HG02852 (cell line): Measurements from ENCODE around the gene ABCA4.

Source experiments
- ATAC-seq: cut with Tn5 transposase; IDR thresholded peaks from one replicate; pipeline ENCODE4 v1.9.1; 2021; ENCODE audit warnings: mild to moderate bottlenecking, moderate library complexity; ENCODE audit not compliant: unreplicated experiment

ABCA4 gene

DNA sequence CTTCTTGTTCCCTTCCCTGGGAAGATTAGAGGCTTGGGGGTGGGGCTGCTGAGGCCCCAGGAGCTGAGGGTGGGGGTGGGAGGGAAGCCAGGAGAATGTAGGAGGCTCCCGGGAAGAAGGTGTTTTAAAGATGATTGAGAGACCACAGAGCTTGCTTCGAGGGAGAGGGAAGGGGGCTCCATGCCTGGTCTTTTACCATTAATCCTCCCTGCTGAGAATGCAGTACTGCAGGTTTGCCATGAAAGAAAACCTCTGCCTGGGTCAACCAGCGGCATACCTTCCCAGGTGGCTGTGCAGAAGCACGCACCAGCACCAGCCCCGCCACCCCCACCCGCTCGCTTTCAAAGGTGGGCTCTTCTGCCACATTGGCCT is 15.4 kb downstream of the ABCA4 start:
- ATAC-seq = no peak

DNA sequence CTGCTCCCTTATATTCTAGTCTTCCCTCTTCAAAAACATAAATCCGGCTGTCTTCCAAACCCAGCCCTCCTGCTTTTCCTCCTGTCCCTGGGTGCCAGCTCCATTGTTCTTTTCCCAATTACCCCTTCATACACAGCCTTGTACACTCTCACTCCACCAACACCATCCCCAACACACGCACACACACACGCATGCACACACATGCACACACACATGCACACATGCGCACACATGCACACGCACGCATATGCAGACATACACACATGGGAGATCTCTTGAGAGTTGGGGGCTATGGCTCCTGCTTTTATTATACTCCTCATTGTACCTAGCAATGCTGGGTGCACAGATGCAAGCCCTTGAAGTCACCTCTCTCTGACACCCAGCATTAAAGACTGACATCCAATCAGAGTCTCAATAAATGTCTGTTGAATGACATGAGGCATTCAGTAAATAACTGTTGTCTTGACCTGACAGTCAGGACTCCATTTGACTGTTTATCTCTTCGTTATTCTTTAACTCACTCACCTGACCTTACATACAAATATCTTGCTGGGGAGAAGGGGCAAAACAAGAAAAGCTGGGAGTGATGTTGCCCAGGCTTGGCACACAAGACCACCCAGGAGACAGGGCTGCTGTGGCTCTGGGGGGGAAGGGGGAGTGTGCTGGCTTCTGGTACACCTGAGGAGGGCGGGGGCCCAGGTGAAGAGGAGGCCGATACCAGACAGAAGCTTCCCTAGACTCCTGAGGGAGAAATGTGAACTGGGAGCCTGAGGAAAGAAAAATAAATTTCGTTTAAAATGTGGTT is 16.0 kb downstream of the ABCA4 start:
- ATAC-seq = no peak

DNA sequence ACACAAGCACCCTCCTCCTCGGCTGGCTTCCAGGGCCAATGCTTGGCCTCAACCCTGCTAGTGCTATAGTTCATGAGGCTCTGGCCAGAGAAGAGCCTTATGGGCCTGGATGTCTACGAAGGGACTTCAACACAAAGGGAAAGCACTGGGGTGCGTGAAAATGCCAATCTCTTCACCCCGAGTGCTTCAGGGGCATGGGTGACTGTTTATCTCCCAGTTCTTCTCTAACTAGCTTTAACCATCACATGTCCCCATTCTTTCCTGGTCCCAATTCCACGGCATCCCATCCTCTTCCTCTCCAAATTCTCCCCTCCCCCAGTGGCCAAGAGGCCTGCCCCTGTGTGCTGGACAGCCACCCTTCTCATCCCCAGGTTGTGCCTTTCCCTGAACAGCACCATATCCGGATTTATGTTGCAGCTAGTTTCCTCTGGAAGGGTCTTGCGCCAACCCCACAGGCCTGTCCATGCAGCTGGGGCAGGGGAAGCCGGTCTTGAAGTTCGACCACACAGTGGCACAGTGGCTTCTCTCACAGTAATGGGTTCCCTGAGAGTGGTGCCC is 16.7 kb downstream of the ABCA4 start:
- no peak for ATAC-seq

DNA sequence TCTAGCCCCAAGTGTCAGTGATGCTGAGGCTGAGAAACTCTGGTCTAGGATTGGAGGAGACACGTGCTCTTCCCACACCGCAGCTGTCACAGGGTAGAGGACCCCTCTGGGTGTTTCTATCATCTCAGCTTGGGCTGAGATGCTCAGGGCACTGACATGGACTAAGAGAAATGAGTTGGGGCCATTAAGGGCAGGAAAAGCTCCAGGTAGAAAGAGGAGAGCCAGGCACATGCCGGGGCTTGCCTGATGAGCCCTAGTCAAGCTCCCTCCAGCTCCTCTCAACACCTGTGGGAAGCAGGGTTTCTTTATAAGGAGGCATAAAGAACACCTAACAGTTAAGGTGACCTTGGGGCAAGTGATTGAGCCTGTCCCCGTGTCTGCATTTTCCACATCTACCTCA is 17.3 kb downstream of the ABCA4 start:
- no peak for ATAC-seq

DNA sequence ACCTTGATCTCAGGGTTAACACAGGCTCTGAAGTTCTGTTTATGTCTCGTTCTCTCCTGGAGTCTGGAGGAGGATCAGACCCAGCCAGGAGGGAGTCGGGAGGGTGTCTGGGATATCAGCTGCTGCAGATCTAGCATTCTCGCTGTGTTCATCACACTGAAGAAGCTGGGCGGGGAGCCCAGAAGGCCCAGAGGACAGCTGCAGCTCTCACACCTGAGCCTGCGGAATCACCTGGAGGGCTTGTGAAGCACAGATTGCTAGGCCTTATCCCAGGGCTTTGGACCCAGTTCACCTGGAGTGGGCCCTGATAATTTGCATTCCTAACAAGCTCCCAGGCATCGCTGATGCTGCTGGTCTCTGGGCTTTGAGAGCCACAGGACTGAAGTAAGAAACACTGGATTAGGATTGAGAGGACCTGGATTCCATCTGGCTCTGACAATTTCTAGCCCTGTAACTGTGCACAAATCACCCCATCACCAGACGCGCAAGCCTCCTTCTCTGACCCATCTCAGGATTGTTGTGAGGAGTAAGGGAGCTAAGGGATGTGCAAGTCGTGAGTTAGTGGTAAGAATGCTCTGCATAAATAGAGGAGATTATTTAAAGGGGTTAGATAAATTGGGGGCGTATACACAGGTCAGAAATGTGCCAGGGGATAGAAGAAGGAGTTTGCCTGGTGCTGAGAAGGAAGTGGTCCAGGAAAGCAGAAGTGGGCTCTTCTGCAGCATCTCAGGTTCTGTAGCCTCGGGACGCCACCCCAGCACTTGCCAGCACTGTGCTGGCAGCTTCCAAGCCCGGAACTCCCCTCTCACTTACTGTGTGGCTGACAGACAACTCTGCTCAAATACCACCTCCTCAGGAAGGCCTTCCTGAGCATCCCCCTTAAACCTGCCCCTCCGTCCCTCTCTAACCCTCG is 19.1 kb downstream of the ABCA4 start:
- no peak for ATAC-seq

DNA sequence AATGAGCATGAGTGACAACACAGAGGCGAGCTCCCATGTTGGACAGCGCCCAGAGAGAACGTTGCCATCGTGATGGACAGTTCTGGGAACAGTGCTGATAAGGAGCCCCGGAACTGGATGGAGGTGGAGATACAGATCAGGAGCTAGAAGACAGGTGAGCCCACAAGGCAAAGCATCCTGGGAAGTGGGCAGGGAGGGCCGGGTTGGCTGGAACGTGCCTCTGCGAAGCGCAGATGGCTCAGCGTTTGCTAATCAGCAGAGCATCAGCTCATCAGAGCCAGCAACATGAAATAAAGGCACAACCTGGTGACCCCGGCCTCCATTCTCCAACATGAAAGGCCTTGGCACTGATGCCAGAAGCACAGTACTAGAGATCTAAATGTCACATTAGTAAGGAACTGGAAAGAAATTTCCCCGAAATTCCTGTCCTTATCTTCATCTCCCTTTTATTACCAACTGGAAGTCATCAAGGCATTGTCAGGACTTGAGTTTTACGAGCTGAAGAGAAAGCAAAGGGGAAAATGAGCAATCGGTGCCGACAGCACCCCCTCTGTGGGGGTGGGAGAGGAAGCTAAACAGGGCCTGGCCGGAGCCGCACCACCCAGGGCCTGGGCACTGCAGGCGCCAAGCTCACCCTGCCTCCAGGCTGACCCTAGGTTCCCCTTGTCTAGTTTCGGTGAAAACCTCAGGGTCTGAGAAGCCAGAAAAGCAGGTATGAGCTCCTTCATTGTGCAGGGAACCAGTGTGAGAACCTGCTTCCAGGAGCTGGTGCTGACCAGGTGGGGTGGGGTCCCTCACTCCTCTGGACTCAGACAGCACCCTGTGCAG is 19.9 kb downstream of the ABCA4 start:
- no peak for ATAC-seq

DNA sequence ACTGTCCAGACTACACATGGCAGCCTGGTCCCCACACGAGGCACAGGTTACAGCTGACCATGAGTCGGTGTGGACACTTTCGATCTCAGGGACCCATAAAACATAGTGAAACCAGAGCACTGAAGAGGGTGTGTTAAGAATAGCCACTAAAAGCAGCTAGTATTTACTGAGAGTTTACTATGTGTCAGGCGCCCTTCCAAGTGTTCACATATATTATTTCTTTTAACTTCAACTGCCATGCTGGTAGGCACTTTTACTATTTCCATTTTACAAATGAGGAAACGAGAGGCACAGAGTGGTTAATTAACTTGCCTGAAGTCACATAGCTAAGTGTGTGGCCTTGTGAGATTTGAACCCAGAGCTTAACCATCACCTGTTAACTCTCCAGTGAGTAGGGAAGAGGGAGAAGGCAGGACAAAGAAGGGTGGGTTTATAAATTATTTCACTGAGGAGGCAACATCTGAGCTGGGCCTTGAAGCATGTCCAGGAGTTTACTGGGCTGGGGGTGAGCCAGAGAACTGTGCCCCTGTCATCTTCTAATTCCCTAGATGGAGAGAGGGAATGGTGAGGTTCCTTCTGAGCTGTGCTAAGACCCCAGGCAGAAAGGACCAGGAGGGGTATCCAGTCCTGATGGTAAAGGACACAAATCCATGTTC is 20.7 kb downstream of the ABCA4 start:
- ATAC-seq = no peak

DNA sequence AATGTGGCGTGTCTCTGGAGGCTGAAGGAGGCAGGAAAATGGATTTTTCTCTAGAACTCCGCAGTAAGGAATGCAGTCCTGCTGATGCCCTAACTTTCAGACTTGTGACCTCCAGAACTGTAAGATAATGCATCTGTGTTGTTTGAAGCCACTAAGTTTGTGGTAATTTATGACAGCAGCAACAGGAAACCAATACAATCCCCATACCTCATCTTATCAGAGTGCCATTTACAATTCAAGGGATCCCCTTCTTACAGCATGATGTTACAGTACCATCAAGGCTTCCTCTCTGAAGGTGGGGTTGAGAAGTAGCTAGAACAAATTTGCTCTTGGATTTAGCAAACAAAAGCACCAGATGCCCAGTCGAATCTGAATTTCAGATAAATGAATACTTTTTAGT is 21.6 kb downstream of the ABCA4 start:
- ATAC-seq = no peak

DNA sequence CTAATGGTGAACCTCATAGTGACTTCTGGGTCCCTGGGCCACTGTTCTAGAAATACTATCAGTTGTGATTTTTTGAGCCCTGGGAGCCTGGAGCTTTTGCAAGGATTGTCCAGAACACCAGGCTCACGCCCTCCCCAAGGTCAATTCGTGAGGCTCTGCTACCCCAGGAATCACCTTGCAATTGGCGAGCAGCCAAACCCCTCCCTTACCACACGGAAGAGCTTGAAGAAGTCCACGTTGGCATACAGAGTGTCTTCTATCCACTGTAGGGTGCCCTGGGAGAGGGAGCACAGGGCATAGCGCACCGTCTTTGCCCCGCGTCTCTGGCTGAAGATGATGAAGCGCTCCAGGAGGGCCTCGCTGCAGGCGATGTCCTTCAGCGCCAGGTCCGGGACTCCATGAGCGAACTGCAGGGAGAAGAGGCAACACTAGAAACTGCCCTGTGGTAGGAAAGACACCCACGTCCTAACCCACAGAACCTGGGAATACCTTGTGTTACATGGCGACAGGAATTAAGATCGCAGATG is 22.3 kb downstream of the ABCA4 start:
- no peak for ATAC-seq

DNA sequence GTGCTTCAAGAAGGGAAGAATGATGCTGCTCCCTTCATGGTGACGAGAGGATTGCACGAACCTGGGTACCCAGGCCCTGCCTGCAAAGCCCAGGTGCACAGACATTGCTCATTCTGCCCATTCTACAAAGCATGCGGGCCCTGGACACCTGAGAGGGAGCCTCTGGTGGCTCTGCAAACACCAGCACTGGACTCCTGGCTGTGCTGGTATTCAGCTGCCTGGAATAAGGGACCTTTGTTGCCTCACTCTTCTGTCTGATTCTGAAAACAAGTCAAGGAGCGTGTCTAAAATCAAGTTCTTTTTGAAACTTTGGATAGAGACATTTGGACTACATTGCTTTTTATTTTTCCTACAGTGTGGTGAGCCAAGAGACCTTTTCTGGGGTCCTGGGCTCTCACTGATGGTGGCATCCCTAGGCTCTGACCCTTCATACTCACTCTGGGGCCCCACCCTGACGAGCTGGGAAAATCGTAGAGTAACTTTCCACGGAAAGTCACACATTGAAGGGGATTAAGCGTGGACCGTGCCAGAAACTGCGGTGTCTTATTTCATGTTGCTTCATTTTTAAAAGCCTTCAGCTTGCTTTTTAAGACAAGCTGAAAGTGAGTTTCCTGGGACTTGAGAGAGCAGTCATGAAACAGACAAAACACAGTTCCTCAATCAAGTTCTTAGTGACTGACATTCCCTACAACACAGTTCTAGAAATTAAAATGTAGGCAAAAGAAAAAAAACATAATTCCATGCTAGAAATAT is 24.0 kb downstream of the ABCA4 start:
- ATAC-seq = no peak

DNA sequence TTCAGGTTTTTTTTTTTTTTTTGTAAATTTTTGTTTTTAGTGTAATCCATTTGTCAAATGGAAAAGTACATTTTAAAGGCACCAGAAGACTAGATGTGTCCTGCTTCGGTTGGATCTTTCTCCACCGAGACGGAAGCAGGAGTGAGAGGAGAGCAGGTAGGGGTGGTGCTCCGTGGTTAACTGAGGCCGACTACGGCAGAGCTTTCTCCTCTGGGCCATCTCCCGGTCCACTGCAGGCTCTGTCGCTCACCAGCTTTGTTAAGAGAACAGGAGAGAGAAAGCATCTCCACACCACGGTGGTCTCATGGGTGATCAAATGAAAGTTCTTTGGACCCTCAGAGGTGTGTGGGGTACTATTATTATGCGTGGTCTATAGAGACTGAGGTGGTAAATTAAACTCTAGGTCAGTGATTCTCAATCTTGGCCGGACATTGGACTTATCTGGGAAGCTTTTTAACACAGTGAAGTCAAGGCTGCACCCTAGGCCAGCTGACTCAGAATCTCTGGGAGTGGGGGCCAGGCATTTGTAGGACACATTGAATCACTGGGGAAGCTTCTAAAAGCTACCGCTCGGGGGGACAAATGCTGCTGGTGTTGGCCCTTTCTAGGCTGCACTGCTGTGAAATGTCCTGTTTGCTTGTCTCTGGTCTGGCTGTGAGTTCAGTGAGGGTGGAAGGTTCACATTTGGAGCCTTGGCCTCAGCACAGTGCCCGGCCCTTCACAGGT is 25.0 kb downstream of the ABCA4 start:
- no peak for ATAC-seq

DNA sequence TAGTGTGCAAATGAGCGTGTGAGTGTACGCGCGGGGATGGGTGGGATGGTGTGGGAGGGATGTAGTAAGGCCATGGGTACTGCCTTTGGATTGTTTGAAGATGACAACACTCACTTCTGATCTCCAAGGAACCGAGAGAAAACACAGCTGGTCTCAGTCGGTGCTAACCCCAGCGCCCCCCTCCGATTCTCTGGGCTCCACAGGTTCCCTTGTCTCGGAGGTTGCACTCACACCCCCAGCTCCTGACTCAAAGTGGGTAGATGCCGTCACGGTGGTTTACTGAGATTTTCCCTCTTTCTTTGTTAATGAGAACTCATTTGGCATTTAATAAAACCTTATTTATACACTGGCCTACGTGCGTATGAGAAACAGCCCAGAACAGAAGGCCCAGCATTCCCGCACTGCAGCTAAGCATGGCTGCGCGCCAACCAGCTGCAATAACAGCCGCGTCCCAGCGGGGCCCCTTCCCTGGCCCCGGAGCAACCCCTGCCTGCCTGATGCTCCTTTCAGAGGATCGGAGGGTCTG is 25.8 kb downstream of the ABCA4 start:
- no peak for ATAC-seq

DNA sequence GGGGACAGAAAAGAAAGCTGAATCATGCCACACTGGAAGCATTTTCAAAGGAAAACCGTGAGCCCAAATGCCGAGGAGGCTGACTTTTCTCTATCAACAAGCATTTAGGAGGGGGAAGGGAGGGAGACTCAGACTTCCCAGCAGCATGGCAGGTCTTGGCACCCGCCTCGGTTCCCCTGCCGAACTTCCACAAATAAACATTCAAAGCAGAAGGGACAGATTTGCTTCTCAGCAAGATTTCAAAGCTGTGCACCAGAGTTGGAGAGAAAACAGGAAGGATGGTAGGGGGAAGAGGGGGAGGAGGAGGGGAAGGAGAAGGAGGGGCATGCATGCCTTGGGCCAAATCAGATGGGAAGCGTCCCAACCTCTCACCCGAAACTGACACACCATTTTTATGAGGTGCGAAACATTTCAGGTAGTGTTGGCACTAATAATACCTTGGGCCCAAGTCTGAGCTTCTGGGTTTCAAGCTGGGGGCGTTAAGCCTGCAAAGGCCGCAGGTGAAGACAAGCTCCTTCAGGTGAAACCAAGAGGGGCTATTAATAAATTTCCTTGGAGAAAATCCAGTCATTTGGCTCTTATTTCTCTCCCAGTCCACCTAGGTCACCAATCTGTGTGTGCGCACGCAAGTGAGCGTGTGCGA is 26.4 kb downstream of the ABCA4 start:
- no peak for ATAC-seq

DNA sequence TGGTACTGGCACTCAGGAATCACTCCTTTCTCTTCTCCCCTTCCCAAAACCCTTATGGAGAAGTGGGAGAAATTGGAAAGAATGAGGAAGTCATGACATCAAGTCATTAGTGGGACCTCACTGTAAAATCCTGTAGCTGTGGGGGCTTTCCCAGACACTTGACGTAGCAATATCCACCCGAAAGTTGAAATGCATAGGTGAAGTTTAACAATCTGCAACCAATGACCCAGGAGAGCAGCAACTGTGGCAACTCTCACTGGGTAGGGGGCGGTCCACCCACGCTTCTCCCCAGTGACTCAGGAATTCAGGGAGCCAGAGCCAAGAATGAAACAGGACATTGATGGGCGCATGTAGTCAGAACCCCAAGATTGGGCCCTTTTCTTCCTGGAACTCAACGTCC is 27.0 kb downstream of the ABCA4 start:
- no peak for ATAC-seq

DNA sequence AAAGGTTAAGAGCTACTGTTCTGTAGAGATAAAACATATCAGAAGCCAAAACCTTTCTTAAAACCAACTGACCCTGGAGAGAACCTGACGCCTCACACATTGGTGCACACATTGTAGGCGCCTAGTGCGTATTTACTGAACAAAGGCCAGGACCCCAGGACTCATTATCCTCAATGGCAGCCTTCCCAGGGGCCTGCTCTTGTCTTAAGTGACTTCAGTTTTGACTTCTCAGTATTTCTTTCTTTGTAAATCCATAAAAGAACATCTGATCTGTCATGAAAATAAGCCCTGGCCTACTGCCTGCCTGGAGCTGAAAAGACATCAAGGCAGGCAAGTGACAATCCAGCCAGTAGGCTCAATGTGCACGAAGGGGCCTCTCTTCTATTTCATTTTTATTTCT is 27.6 kb downstream of the ABCA4 start:
- no peak for ATAC-seq

DNA sequence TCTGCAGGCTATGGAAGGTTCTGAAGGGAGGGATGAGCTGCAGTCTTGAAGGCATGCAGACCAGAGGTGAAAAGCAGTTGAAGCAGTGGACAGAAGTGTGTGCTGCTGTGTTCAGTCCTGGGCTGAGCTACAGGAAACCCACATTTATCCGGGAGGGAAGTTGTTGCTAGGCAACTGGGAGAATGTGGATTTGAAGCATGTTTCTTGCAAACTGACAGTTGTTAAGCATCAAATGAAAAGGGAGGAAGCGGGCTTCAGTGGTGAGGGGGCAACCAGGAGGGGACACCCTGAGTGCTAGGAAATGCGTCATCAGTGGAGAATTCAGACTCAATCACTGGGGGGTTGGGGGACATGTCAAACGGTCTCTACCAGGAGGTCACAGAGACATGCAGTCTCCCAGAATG is 28.7 kb downstream of the ABCA4 start:
- no peak for ATAC-seq

DNA sequence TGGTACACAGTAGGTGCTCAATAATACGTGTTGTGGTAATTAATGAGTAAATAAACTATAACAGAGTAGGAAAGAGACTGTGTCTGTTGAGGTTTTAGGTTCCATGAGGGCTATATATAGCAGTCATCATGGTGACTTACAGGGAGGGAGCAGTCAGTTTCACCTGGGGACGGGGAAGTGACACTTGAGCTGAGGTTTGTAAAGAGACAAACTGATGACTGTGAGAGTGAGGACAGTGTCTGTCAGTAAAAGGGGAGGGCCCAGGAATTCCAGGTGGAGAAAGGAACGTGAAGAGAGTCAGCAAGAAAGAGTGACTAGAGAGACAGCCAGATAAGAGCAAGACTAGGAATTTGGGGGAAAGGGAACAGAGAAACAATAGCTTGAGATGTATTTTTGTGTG is 30.2 kb downstream of the ABCA4 start:
- no peak for ATAC-seq

DNA sequence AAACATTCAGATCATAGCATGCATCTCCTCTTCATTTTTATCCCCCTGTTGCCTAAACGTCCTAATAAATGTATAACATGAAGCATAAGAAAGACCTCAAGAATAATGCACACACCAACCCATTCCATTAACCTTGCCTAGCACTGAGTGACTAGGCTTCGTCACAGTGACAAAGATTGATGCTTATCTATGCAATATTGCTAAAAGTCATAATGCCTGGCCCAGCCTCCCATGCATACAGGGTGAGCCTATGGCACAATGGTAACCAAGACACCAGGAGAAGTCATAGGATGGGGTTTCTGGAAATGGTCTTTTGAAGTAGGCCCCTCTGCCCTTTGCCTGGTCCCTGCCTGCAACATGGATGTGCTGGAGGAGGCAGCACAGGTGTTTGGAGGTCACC is 33.8 kb downstream of the ABCA4 start:
- no peak for ATAC-seq
